ENCODE data around the gene GATA1. TPM values are rescaled to one million over a fixed set of nuclear protein-coding genes. Genes with fewer than 3 reads are reported as not detected.
"Not testable (repeated sequence)": the region's sequence is repeated elsewhere in the genome, so short reads cannot be mapped to it uniquely, and the experiment has no call there.

GATA1 gene
- total RNA-seq, 1 donor from 2014 or later = 1.2 TPM

GRCh38 chrX:48818866-48819265 is 32.5 kb downstream of the GATA1 start:
- intact Hi-C loops (cut with DNase I) = no loop called here

GRCh38 chrX:48819394-48819793 is 33.0 kb downstream of the GATA1 start:
- H3K27ac ChIP-seq; H3K9me3 ChIP-seq; DNase-seq (ENCODE audit: extremely low spot score in 2 of 2); intact Hi-C loops (cut with DNase I); H3K4me3 ChIP-seq; H3K4me1 ChIP-seq; H3K27me3 ChIP-seq: not testable (repeated sequence)
- H3K36me3 ChIP-seq = peaks cover 0 to 24% of the 10 kb centered on the region in 2 donors

More at GRCh38 chrX:48818866-48819265, 32.5 kb downstream of the GATA1 start:
- Histone ChIP-seq H3K9me3 (no peaks in the 10 kb centered on the region), H3K27me3 (no peaks in the 10 kb centered on the region), H3K4me3 (no peak overlapping the region), H3K4me1 (no peaks in the 10 kb centered on the region), H3K27ac (no peak overlapping the region), H3K36me3 (peaks cover 0 to 23% of the 10 kb centered on the region in 2 donors)
- no peak for DNase-seq (ENCODE audit: extremely low spot score in 2 of 2)
- no peak for TF ChIP-seq POLR2A (IDR thresholded peaks at IDR 0.05)
- TF ChIP-seq POLR2AphosphoS5 (IDR thresholded peaks at IDR 0.05; ENCODE audit: insufficient read depth in 1 of 2, low read depth in 1 of 2) = no peak
- no peak for TF ChIP-seq CTCF (IDR thresholded peaks at IDR 0.05)

GRCh38 chrX:48823053-48823452 is 36.7 kb downstream of the GATA1 start:
- TF ChIP-seq CTCF (IDR thresholded peaks at IDR 0.05) (no peak), POLR2A (IDR thresholded peaks at IDR 0.05) (no peak), POLR2AphosphoS5 (IDR thresholded peaks at IDR 0.05; ENCODE audit: insufficient read depth in 1 of 2, low read depth in 1 of 2) (no peak)
- Histone ChIP-seq H3K27me3 (no peaks in the 10 kb centered on the region), H3K36me3 (peaks cover 0 to 11% of the 10 kb centered on the region in 2 donors), H3K27ac (no peak overlapping the region), H3K9me3 (no peaks in the 10 kb centered on the region), H3K4me3 (no peak overlapping the region), H3K4me1 (no peaks in the 10 kb centered on the region)
- intact Hi-C loops (cut with DNase I) = no loop called here
- no peak for DNase-seq (ENCODE audit: extremely low spot score in 2 of 2)

- Histone ChIP-seq H3K4me1 (no peaks in the 10 kb centered on the region), H3K27me3 (no peaks in the 10 kb centered on the region), H3K36me3 (peaks cover 0 to 11% of the 10 kb centered on the region in 2 donors), H3K27ac (no peak overlapping the region), H3K4me3 (no peak overlapping the region), H3K9me3 (no peaks in the 10 kb centered on the region)
- intact Hi-C loops (cut with DNase I) = no loop called here
- DNase-seq (ENCODE audit: extremely low spot score in 2 of 2) = no peak
- TF ChIP-seq CTCF (IDR thresholded peaks at IDR 0.05) (no peak), POLR2A (IDR thresholded peaks at IDR 0.05) (no peak), POLR2AphosphoS5 (IDR thresholded peaks at IDR 0.05; ENCODE audit: insufficient read depth in 1 of 2, low read depth in 1 of 2) (no peak)
Measured at GRCh38 chrX:48824066-48824465, 37.7 kb downstream of the GATA1 start.

- no peaks in the 10 kb centered on the region for H3K4me1 ChIP-seq
- intact Hi-C loops (cut with DNase I) = no loop called here
- no peak within 1 kb of the TSS for H3K27ac ChIP-seq
- DNase-seq (ENCODE audit: extremely low spot score in 2 of 2) = no peak
- peaks cover 0 to 11% of the 10 kb centered on the region in 2 donors for H3K36me3 ChIP-seq
- TF ChIP-seq POLR2AphosphoS5 (IDR thresholded peaks at IDR 0.05; ENCODE audit: insufficient read depth in 1 of 2, low read depth in 1 of 2) (no peak), POLR2A (IDR thresholded peaks at IDR 0.05) (no peak), CTCF (IDR thresholded peaks at IDR 0.05) (no peak)
- H3K9me3 ChIP-seq = no peaks in the 10 kb centered on the region
- no peak within 1 kb of the TSS for H3K4me3 ChIP-seq
- H3K27me3 ChIP-seq = no peaks in the 10 kb centered on the region
Measured at GRCh38 chrX:48826135-48826875, 39.9 kb downstream of the GATA1 start, which contains the start of gene ERAS. Gene ERAS, plus strand, starts transcription at chrX:48826513. Its CDS starts 2,611 bp downstream, at chrX:48829124.

Measured in vagina (tissue), 2 donors.